Vagina (tissue), 2 donors: ENCODE data around the gene NCCRP1.

Experiments used
- POLR2A ChIP-seq, 2 donors: fragments of 450-650 bp; IDR thresholded peaks; one replicate each; pipeline ENCODE4 v1.6.1; 2017; ENCODE audit warnings: antibody characterized with exemption in 2 of 2, mild to moderate bottlenecking in 2 of 2, moderate library complexity in 2 of 2
- POLR2AphosphoS5 ChIP-seq, 2 donors: sonication (generic); formaldehyde crosslinking; IDR thresholded peaks; one replicate each; pipeline ENCODE4 v1.9.0; 2017; ENCODE audit warnings: antibody characterized with exemption in 2 of 2, mild to moderate bottlenecking in 2 of 2, low read depth in 1 of 2; ENCODE audit not compliant: insufficient read depth in 1 of 2
- TF ChIP-seq, protein P1 (sequence below), 3 experiments: fragments of 450-650 bp in 2 of 3; fragments of 200-600 bp in 1 of 3; sonication (generic) in 1 of 3; IDR thresholded peaks; one replicate each; pipeline ENCODE4 v1.5.1; 2017 to 2019; ENCODE audit warnings: antibody characterized with exemption in 3 of 3, mild to moderate bottlenecking in 2 of 3, moderate library complexity in 2 of 3

DNA sequence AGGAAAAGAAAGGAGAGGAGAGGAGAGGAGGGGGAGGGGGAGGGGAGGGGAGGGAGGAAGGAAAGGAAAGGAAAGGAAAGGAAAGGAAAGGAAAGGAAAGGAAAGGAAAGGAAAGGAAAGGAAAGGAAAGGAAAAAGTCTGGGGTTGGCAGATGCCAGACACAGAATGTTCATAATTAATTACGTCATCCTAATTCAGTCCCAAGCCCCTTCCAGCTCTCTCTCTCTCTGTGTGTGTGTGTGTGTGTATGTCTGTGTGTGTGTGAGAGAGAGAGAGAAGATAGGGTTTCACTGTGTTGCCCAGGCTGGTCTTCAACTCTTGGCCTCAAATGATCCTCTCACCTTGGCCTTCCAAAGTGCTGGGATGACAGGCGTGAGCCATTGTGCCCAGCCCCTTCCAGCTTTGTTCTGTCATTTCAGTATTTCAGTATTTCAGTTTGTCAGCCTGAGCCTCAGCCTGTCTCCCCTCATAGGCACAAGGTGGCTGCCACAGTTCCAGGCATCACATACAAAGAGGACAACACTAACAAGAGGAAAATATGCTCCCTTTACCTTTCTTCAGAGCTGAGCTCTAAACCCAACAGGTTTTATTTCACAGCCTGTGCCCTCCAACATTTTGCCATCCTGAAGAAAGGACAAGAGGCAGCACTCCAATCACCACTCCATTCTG, 33.5 kb downstream of the NCCRP1 start:
- TF ChIP-seq, protein P1, sequence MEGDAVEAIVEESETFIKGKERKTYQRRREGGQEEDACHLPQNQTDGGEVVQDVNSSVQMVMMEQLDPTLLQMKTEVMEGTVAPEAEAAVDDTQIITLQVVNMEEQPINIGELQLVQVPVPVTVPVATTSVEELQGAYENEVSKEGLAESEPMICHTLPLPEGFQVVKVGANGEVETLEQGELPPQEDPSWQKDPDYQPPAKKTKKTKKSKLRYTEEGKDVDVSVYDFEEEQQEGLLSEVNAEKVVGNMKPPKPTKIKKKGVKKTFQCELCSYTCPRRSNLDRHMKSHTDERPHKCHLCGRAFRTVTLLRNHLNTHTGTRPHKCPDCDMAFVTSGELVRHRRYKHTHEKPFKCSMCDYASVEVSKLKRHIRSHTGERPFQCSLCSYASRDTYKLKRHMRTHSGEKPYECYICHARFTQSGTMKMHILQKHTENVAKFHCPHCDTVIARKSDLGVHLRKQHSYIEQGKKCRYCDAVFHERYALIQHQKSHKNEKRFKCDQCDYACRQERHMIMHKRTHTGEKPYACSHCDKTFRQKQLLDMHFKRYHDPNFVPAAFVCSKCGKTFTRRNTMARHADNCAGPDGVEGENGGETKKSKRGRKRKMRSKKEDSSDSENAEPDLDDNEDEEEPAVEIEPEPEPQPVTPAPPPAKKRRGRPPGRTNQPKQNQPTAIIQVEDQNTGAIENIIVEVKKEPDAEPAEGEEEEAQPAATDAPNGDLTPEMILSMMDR (IDR thresholded peaks at IDR 0.05) = no peak
- TF ChIP-seq POLR2AphosphoS5 (IDR thresholded peaks at IDR 0.05; ENCODE audit: insufficient read depth in 1 of 2, low read depth in 1 of 2) (no peak), POLR2A (IDR thresholded peaks at IDR 0.05) (no peak)
